GM18909 (cell line): Measurements from ENCODE around the gene KITLG.
"Not testable (repeated sequence)": the region's sequence is repeated elsewhere in the genome, so short reads cannot be mapped to it uniquely, and the experiment has no call there.

ENCODE experiments used
- ATAC-seq: cut with Tn5 transposase; IDR thresholded peaks from one replicate; pipeline ENCODE4 v1.9.1; 2021; ENCODE audit warnings: mild to moderate bottlenecking; ENCODE audit not compliant: unreplicated experiment, poor library complexity

Gene KITLG

GRCh38 chr12:88577537-88577936, 2.7 kb downstream of the KITLG start:
- no peak for ATAC-seq

GRCh38 chr12:88576866-88577265, 3.4 kb downstream of the KITLG start:
- ATAC-seq: no peak

GRCh38 chr12:88575361-88575970, 4.8 kb downstream of the KITLG start:
- ATAC-seq: no peak

GRCh38 chr12:88574278-88574677, 6.0 kb downstream of the KITLG start:
- no peak for ATAC-seq

- no peak for ATAC-seq
Measured at GRCh38 chr12:88573583-88573982, 6.7 kb downstream of the KITLG start.

GRCh38 chr12:88572781-88573549, 7.3 kb downstream of the KITLG start:
- ATAC-seq: no peak

- ATAC-seq: no peak
Measured at GRCh38 chr12:88571543-88571942, 8.7 kb downstream of the KITLG start.

- ATAC-seq: no peak
Measured at GRCh38 chr12:88570103-88570502, 10.2 kb downstream of the KITLG start.

- no peak for ATAC-seq
Measured at GRCh38 chr12:88566430-88566829, 13.8 kb downstream of the KITLG start.

GRCh38 chr12:88562846-88563582, 17.3 kb downstream of the KITLG start:
- ATAC-seq: no peak

GRCh38 chr12:88562151-88562550, 18.1 kb downstream of the KITLG start:
- ATAC-seq: no peak

GRCh38 chr12:88559772-88560171, 20.5 kb downstream of the KITLG start:
- ATAC-seq: no peak

- no peak for ATAC-seq
Measured at GRCh38 chr12:88559199-88559598, 21.1 kb downstream of the KITLG start.

- ATAC-seq: no peak
Measured at GRCh38 chr12:88558340-88558867, 21.9 kb downstream of the KITLG start.

- no peak for ATAC-seq
Measured at GRCh38 chr12:88556213-88556774, 24.0 kb downstream of the KITLG start.

GRCh38 chr12:88553941-88554658, 26.2 kb downstream of the KITLG start:
- no peak for ATAC-seq

GRCh38 chr12:88552610-88553079, 27.6 kb downstream of the KITLG start:
- no peak for ATAC-seq

- ATAC-seq: no peak
Measured at GRCh38 chr12:88549929-88550328, 30.3 kb downstream of the KITLG start.

GRCh38 chr12:88547949-88548348, 32.3 kb downstream of the KITLG start:
- ATAC-seq: not testable (repeated sequence)

- ATAC-seq: no peak
Measured at GRCh38 chr12:88546853-88547252, 33.4 kb downstream of the KITLG start.
